RWPE2 (cell line): ENCODE measurements around the gene ADAM12.

ENCODE experiments used
- ATAC-seq: fragments of 200-7000 bp; cut with Tn5 transposase; 3 replicates; pipeline ENCODE4 v1.9.1; 2021; ENCODE audit warnings: low read depth
- DNase-seq: peaks from one replicate; pipeline ENCODE4 v3.0.0-alpha.2; 2020; ENCODE audit warnings: low spot score
- H3K27ac ChIP-seq: fragments of 450-650 bp; 2 replicates; pipeline ENCODE4 v1.5.1; 2017; ENCODE audit warnings: mild to moderate bottlenecking; ENCODE audit not compliant: poor library complexity, severe bottlenecking
- H3K27me3 ChIP-seq: fragments of 250-450 bp; sonication (Bioruptor Pico); 2 replicates; pipeline ENCODE4 v1.5.1; 2021; ENCODE audit warnings: mild to moderate bottlenecking, moderate library complexity; ENCODE audit not compliant: insufficient read depth, poor library complexity, severe bottlenecking
- H3K36me3 ChIP-seq: fragments of 250-450 bp; sonication (Bioruptor Pico); 2 replicates; pipeline ENCODE4 v1.5.1; 2020; ENCODE audit warnings: low read depth, mild to moderate bottlenecking, moderate library complexity
- H3K4me1 ChIP-seq: fragments of 250-450 bp; sonication (Bioruptor Pico); 2 replicates; pipeline ENCODE4 v1.5.1; 2021; ENCODE audit warnings: mild to moderate bottlenecking, moderate library complexity; ENCODE audit not compliant: insufficient read depth, poor library complexity, severe bottlenecking
- H3K4me3 ChIP-seq: fragments of 250-450 bp; sonication (Bioruptor Pico); 2 replicates; pipeline ENCODE4 v1.5.1; 2021; ENCODE audit warnings: mild to moderate bottlenecking, moderate library complexity; ENCODE audit not compliant: severe bottlenecking
- H3K9me3 ChIP-seq: fragments of 250-450 bp; sonication (Bioruptor Pico); 2 replicates; pipeline ENCODE4 v1.5.1; 2021; ENCODE audit warnings: mild to moderate bottlenecking, moderate library complexity; ENCODE audit not compliant: severe bottlenecking
- TF ChIP-seq, protein P1 (sequence below): fragments of 450-650 bp; IDR thresholded peaks from one replicate; pipeline ENCODE4 v1.5.1; 2017; ENCODE audit warnings: mild to moderate bottlenecking, moderate library complexity; ENCODE audit not compliant: poor library complexity, severe bottlenecking

ADAM12 gene

DNA sequence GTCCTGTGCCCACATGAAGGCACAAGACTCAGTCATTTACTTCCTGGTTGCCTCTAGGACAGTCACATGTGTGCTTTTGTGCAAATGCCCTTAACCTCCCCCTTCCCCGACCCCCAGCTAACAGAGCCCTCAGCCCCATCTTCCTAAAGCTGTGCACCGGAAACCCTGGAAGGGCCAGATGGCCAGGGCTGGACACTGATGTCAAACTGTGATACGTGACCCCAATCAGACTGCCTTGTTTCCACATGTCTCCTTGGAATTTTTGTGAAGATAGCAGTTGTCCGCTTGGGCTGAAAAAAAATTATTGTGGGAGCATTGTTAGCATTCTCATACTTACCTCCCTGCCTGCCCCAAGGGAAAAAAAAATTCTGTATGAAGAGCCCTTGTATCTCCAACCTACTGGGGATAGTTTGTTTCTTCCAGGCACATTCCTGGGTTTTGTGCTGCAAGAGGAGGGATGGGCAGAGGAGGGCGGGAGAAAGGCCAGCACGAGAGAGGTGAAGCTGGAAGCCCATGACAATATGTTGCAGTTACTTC is 17.0 kb upstream of the ADAM12 start:
- Histone ChIP-seq H3K4me3 (no peak overlapping the region), H3K9me3 (no peaks in the 10 kb centered on the region), H3K4me1 (no peaks in the 10 kb centered on the region), H3K36me3 (no peaks in the 10 kb centered on the region), H3K27me3 (no peaks in the 10 kb centered on the region), H3K27ac (no peak overlapping the region)
- no peak for ATAC-seq
- TF ChIP-seq, protein P1, sequence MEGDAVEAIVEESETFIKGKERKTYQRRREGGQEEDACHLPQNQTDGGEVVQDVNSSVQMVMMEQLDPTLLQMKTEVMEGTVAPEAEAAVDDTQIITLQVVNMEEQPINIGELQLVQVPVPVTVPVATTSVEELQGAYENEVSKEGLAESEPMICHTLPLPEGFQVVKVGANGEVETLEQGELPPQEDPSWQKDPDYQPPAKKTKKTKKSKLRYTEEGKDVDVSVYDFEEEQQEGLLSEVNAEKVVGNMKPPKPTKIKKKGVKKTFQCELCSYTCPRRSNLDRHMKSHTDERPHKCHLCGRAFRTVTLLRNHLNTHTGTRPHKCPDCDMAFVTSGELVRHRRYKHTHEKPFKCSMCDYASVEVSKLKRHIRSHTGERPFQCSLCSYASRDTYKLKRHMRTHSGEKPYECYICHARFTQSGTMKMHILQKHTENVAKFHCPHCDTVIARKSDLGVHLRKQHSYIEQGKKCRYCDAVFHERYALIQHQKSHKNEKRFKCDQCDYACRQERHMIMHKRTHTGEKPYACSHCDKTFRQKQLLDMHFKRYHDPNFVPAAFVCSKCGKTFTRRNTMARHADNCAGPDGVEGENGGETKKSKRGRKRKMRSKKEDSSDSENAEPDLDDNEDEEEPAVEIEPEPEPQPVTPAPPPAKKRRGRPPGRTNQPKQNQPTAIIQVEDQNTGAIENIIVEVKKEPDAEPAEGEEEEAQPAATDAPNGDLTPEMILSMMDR = no peak
- no peak for DNase-seq

DNA sequence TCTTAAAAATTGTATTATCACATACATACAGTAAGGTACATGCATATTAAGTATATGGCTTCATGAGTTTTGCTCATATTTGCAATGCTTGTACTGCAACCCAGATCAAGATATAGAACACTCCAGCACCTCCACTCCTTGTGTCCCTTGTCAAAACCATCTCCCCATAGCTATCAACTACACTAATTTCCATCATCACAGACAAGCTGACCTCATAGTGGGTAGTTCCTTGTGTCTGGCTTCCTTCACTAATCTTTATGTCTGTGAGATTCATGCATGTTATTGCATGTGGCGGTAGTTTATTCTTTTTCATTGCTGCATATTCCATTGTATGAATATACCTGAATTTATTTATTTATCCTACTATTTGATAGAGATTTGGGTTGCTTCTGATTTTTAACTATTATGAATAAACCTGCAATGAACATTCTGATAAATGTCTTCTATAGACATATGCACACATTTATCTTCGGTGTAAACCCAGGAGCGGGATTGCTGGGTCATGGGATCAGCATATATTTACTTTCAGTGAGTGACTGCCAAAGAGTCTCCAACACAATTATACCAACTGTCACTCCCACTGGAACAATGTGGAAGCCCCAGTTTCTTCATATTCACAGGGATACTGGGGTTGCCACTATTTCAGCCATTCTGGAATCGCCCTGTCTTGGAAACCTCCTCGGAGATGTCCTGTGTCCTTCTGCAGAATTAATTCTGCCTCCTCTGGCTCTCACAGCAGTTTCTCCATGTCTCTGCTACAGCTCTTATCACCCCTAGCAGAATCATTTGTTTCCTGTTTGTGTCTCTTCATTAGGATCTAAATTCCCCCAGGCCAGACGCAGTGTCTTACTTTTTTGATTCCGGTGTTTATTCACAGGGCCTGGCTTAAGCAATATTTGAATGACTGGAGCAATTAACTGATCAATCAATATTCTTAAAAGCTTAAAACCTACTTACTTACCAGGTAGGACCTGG is 14.7 kb upstream of the ADAM12 start:
- Histone ChIP-seq H3K36me3 (no peaks in the 10 kb centered on the region), H3K4me3 (no peak overlapping the region), H3K27ac (no peak overlapping the region), H3K4me1 (peaks cover 4% of the 10 kb centered on the region), H3K9me3 (no peaks in the 10 kb centered on the region), H3K27me3 (no peaks in the 10 kb centered on the region)
- DNase-seq = no peak
- no peak for ATAC-seq
- TF ChIP-seq, protein P1 = no peak

GRCh38 chr10:126400641-126401040 is 12.4 kb upstream of the ADAM12 start:
- Histone ChIP-seq H3K9me3 (no peaks in the 10 kb centered on the region), H3K36me3 (no peaks in the 10 kb centered on the region), H3K27ac (no peak overlapping the region), H3K27me3 (no peaks in the 10 kb centered on the region), H3K4me3 (no peak overlapping the region), H3K4me1 (peaks cover 14% of the 10 kb centered on the region)
- TF ChIP-seq, protein P1 = no peak
- no peak for ATAC-seq
- no peak for DNase-seq

- H3K36me3 ChIP-seq = no peaks in the 10 kb centered on the region
- ATAC-seq (no peak), DNase-seq (no peak)
- H3K4me1 ChIP-seq = peaks cover 14% of the 10 kb centered on the region
- H3K27me3 ChIP-seq = no peaks in the 10 kb centered on the region
- TF ChIP-seq, protein P1 = no peak
- H3K9me3 ChIP-seq = no peaks in the 10 kb centered on the region
- no peak overlapping the region for H3K4me3 ChIP-seq
- peak overlapping the region; percentile 71 for H3K27ac ChIP-seq
These were observed 10.6 kb upstream of the ADAM12 start for GRCh38 chr10:126398924-126399323.

DNA sequence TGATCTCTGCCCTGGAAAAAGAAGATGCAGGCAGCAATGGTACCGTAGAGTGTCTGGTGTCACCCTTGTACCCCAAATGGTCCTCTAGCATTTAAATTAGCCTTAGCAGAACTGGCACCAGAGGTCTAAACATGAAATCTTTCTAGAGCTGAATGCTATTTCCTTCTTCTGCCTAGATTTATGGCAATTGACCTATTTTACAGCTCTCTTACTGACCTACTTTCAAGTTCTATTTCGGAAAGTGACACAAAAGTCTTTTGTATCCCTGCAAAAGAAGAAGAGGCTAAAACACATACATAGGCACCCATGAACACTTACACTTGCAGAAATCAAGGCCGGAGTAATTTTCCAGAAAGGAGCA is 10.1 kb upstream of the ADAM12 start:
- Histone ChIP-seq H3K4me1 (peaks cover 14% of the 10 kb centered on the region), H3K36me3 (no peaks in the 10 kb centered on the region), H3K9me3 (no peaks in the 10 kb centered on the region), H3K4me3 (no peak overlapping the region), H3K27me3 (no peaks in the 10 kb centered on the region), H3K27ac (peak overlapping the region; percentile 71)
- DNase-seq = no peak
- no peak for ATAC-seq
- TF ChIP-seq, protein P1 = no peak
